ENCODE measurements around the gene GNAS. TPM values are rescaled to one million over a fixed set of nuclear protein-coding genes. Genes with fewer than 3 reads are reported as not detected.
A peak's percentile ranks its signal among the peaks of the same experiment; 100 is the strongest.

Gene GNAS
- total RNA-seq, 2 experiments from 2014 or later, result 1,245 to 1,317 TPM

DNA sequence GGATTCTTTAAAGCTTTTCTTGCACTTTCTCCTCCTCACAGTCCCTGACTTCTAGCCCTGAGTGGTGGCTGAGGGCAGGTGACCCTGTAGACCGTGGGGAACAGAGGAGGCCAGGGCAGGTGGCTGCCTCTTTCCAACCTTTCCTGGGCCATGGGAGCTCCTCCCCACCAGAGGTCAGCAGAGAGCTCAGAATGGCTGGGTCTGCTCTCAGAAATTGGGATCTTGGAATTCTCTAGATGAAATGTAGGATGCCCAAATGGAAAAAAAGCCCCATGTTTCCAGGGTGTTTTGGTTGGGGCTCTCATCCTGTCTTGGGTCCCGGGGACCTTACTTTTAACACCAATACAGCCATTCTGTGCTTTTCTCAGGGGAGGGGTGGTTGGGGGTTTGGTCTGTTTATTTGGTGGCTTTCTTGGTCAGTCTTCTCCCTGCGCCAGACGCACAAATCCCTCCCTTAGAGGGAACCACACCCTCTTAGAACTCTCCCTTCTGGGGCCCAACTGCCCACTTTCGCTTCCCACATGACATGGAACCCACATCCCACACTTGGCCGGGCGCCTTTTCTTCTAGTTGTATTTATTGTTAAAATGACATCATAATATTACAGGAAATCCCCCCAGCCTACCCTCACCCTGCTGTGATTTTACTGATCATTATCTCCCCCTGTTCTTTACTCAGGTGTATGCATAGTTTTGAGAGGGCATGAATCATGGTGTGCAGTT lies 17.9 kb downstream of the GNAS start:
- no peak overlapping the region for H3K4me3 Mint-ChIP-seq
- ATAC-seq (ENCODE audit: poor library complexity), result peak; percentile 67
- ChIA-PET CTCF (interaction anchor here (0.7 to 1.3 kb wide), 6 partner anchors 16 to 625 kb away, joined by 3 to 7 read pairs (median 4); partner anchors contain the start of gene NELFCD), POLR2A (interaction anchor here (0.9 to 1.2 kb wide), 4 partner anchors 18 to 162 kb away, joined by 3 read pairs; partner anchors contain the start of gene NELFCD)
- Histone ChIP-seq H3K4me3 (ENCODE audit: low read length) (no peak overlapping the region), H3K4me1 (ENCODE audit: insufficient read depth, low read length) (peaks cover 3% of the 10 kb centered on the region), H3K9me3 (ENCODE audit: control insufficient read depth in 1 of 2, insufficient read depth in 1 of 2, low read length in 2 of 2) (no peaks in the 10 kb centered on the region), H3K27ac (ENCODE audit: low read depth in 1 of 2, low read length in 2 of 2) (no peak overlapping the region), H3K36me3 (ENCODE audit: insufficient read depth, low read length) (no peaks in the 10 kb centered on the region), H3K27me3 (ENCODE audit: control insufficient read depth in 1 of 2, insufficient read depth in 2 of 2, low read length in 2 of 2) (no peaks in the 10 kb centered on the region)
- H3K9me3 Mint-ChIP-seq, result no peaks in the 10 kb centered on the region
- peak in 12 of 14 experiments; percentile 38 to 75 (median 50) for DNase-seq
- no peaks in the 10 kb centered on the region for H3K27me3 Mint-ChIP-seq
- H3K36me3 Mint-ChIP-seq (ENCODE audit: low read depth), result no peaks in the 10 kb centered on the region
- H3K27ac Mint-ChIP-seq, result no peak overlapping the region
- peaks cover 5% of the 10 kb centered on the region for H3K4me1 Mint-ChIP-seq (ENCODE audit: low read depth)
- TF ChIP-seq, protein P1, sequence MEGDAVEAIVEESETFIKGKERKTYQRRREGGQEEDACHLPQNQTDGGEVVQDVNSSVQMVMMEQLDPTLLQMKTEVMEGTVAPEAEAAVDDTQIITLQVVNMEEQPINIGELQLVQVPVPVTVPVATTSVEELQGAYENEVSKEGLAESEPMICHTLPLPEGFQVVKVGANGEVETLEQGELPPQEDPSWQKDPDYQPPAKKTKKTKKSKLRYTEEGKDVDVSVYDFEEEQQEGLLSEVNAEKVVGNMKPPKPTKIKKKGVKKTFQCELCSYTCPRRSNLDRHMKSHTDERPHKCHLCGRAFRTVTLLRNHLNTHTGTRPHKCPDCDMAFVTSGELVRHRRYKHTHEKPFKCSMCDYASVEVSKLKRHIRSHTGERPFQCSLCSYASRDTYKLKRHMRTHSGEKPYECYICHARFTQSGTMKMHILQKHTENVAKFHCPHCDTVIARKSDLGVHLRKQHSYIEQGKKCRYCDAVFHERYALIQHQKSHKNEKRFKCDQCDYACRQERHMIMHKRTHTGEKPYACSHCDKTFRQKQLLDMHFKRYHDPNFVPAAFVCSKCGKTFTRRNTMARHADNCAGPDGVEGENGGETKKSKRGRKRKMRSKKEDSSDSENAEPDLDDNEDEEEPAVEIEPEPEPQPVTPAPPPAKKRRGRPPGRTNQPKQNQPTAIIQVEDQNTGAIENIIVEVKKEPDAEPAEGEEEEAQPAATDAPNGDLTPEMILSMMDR (IDR thresholded peaks at IDR 0.05), result peak; percentile 86
- intact Hi-C loops (cut with DNase I, micrococcal nuclease), result loop anchor here (1.0 to 5.0 kb wide), 6 partner anchors 216 to 533 kb away; no protein-coding TSS in a partner anchor

DNA sequence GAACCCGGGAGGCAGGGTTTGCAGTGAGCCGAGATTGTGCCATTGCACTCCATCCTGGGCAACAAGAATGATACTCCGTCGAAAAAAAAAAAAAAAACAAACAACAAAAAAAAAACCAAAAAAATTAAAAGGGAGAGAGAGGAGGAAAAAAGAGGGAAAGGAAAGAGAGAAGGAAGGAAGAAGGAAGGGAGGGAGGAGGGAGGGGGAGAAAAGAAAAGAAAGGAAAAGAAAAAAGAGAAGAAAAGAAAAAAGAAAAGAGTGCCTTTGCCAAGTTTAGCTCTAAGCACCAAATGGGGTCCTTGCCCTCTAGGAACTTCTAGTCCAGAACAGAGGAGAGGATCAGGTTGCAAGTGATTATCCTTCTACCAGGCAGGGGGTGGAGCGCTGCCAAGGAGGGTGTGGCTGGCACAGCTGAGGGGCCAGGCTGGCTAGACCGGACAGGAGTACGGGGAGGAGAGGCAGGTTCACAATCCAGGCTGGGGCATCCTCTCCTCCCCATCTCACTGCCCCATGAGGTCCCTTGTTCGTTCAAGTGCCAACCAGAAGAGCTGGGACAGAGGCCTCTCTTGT lies 19.1 kb downstream of the GNAS start:
- DNase-seq, result no peak
- intact Hi-C loops (cut with DNase I, micrococcal nuclease), result loop anchor here (2.0 to 5.0 kb wide), 2 partner anchors 215 to 336 kb away; no protein-coding TSS in a partner anchor
- no peaks in the 10 kb centered on the region for H3K27me3 Mint-ChIP-seq
- TF ChIP-seq, protein P1 (IDR thresholded peaks at IDR 0.05), result no peak
- Histone ChIP-seq H3K4me3 (ENCODE audit: low read length) (no peak overlapping the region), H3K4me1 (ENCODE audit: insufficient read depth, low read length) (peaks cover 3% of the 10 kb centered on the region), H3K27ac (ENCODE audit: low read depth in 1 of 2, low read length in 2 of 2) (no peak overlapping the region), H3K9me3 (ENCODE audit: control insufficient read depth in 1 of 2, insufficient read depth in 1 of 2, low read length in 2 of 2) (no peaks in the 10 kb centered on the region), H3K36me3 (ENCODE audit: insufficient read depth, low read length) (no peaks in the 10 kb centered on the region), H3K27me3 (ENCODE audit: control insufficient read depth in 1 of 2, insufficient read depth in 2 of 2, low read length in 2 of 2) (no peaks in the 10 kb centered on the region)
- POLR2A ChIA-PET, result interaction anchor here (0.6 to 1.2 kb wide), 2 partner anchors 17 to 219 kb away, joined by 3 read pairs; no protein-coding TSS in a partner anchor
- peaks cover 9% of the 10 kb centered on the region for H3K4me1 Mint-ChIP-seq (ENCODE audit: low read depth)
- CTCF ChIA-PET, result interaction anchor here (0.7 to 0.9 kb wide), 2 partner anchors 12 to 51 kb away, joined by 3 to 5 read pairs; no protein-coding TSS in a partner anchor
- no peak for ATAC-seq (ENCODE audit: poor library complexity)
- no peaks in the 10 kb centered on the region for H3K9me3 Mint-ChIP-seq
- no peak overlapping the region for H3K4me3 Mint-ChIP-seq
- no peak overlapping the region for H3K27ac Mint-ChIP-seq
- no peaks in the 10 kb centered on the region for H3K36me3 Mint-ChIP-seq (ENCODE audit: low read depth)

DNA sequence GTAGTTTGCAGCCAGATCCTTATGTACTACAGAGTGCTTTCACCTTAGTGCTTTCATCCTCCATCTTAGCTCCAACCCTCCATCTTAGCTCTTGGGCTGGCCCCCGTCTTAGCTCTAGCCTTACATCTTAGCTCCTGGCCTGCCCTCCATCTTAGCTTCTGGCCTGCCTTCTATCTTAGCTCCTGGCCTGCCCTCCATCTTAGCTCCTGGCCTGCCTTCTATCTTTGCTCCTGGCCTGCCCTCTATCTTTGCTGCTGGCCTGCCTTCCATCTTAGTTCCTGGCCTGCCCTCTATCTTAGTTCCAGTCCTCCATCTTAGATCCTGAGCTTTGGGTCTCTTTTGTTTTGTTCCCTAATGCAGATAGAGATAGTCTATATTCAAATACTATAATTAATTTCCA lies 22.0 kb downstream of the GNAS start:
- Mint-ChIP-seq H3K4me3 (no peak overlapping the region), H3K27me3 (no peaks in the 10 kb centered on the region), H3K36me3 (ENCODE audit: low read depth) (no peaks in the 10 kb centered on the region), H3K27ac (no peak overlapping the region), H3K4me1 (ENCODE audit: low read depth) (peaks cover 28% of the 10 kb centered on the region), H3K9me3 (no peaks in the 10 kb centered on the region)
- TF ChIP-seq, protein P1 (IDR thresholded peaks at IDR 0.05), result no peak
- H3K36me3 ChIP-seq (ENCODE audit: insufficient read depth, low read length), result no peaks in the 10 kb centered on the region
- ATAC-seq (ENCODE audit: poor library complexity) (no peak), DNase-seq (no peak)
- H3K4me3 ChIP-seq (ENCODE audit: low read length), result no peak overlapping the region
- ChIA-PET CTCF (no interaction called here), POLR2A (interaction anchor here (0.9 to 1.3 kb wide), 2 partner anchors 14 to 17 kb away, joined by 3 read pairs; no protein-coding TSS in a partner anchor)
- H3K27ac ChIP-seq (ENCODE audit: low read depth in 1 of 2, low read length in 2 of 2), result no peak overlapping the region
- no peaks in the 10 kb centered on the region for H3K27me3 ChIP-seq (ENCODE audit: control insufficient read depth in 1 of 2, insufficient read depth in 2 of 2, low read length in 2 of 2)
- intact Hi-C loops (cut with DNase I, micrococcal nuclease), result loop anchor here in 1 of 2 experiments (5.0 kb wide), 1 partner anchor 333 kb away; no protein-coding TSS in a partner anchor
- peaks cover 21% of the 10 kb centered on the region for H3K4me1 ChIP-seq (ENCODE audit: insufficient read depth, low read length)
- H3K9me3 ChIP-seq (ENCODE audit: control insufficient read depth in 1 of 2, insufficient read depth in 1 of 2, low read length in 2 of 2), result no peaks in the 10 kb centered on the region

Data from CD4-positive, alpha-beta T cell (primary cell).